HCT116 (cell line): ENCODE measurements around the gene TGFBR3. TPM values are rescaled to one million over a fixed set of nuclear protein-coding genes. Genes with fewer than 3 reads are reported as not detected.

Experiments used
- ATAC-seq: fragments of 200-7000 bp; cut with Tn5 transposase; 2 replicates; pipeline ENCODE4 v1.9.1; 2020; ENCODE audit warnings: mild to moderate bottlenecking, moderate library complexity
- BruUV-seq: library from RNA; stranded (reverse); fragments of 400-500 nt; replicated peaks from 2 replicates; lab custom pipeline; 2021; lab: Mats Ljungman, UMichigan
- CTCF ChIA-PET: fragments of 300-600 bp; sonication (Branson Sonifier 250); formaldehyde crosslinking; loops from one replicate; lab custom pipeline; 2021; ENCODE audit warnings: antibody characterized with exemption; lab: Charles Lee
- POLR2A ChIA-PET: fragments of 300-600, 350-600 bp; sonication (Branson Sonifier 250); formaldehyde crosslinking; loops from one replicate; lab custom pipeline; 2021; ENCODE audit warnings: antibody characterized with exemption; lab: Charles Lee
- RAD21 ChIA-PET, 2 experiments: fragments of 300-600 bp; sonication (Branson Sonifier 250); formaldehyde crosslinking; loops; one replicate each; lab custom pipeline; 2023; ENCODE audit warnings: low total read pairs in 2 of 2; ENCODE audit not compliant: uncharacterized antibody in 2 of 2, unreplicated experiment in 2 of 2, low non-redundant PET in 1 of 2; lab: Charles Lee
- DNase-seq: peaks from one replicate; pipeline ENCODE4 v3.0.0-alpha.2; 2010; ENCODE audit warnings: low read depth, low spot score
- H2AFZ ChIP-seq: fragments of 200-600 bp; shearing (Covaris generic), sonication (generic); 2 replicates; pipeline ENCODE4 v1.6.1; 2017; ENCODE audit warnings: low read depth, mixed run types, mixed read lengths, antibody characterized with exemption, low read length; ENCODE audit not compliant: poor library complexity, severe bottlenecking
- H3K27ac ChIP-seq: 2 replicates; pipeline ENCODE4 v1.5.1; 2012; ENCODE audit warnings: low read depth, low read length
- H3K27me3 ChIP-seq: fragments of 200-600 bp; sonication (generic); 2 replicates; pipeline ENCODE4 v1.6.1; 2016; ENCODE audit warnings: mixed run types, low read length, mixed read lengths; ENCODE audit not compliant: insufficient read depth
- H3K36me3 ChIP-seq, 2 experiments: fragments of 200-500 bp in 1 of 2; fragments of 200-600 bp in 1 of 2; sonication (Bioruptor generic) in 1 of 2; sonication (generic) in 1 of 2; 2 replicates each; pipeline versions ENCODE4 v1.5.1 to v1.6.1; 2014 to 2016; ENCODE audit warnings: low read length in 2 of 2, inconsistent platforms in 1 of 2, mixed read lengths in 1 of 2, mixed run types in 1 of 2; ENCODE audit not compliant: insufficient read depth in 2 of 2, control insufficient read depth in 1 of 2
- H3K4me1 ChIP-seq, 2 experiments: fragments of 200-600 bp in 1 of 2; sonication (generic) in 1 of 2; 2 replicates each; pipeline versions ENCODE4 v1.5.1 to v1.6.1; 2012 to 2017; ENCODE audit warnings: low read length in 2 of 2, inconsistent platforms in 1 of 2, mild to moderate bottlenecking in 1 of 2, mixed read lengths in 1 of 2, mixed run types in 1 of 2, moderate library complexity in 1 of 2; ENCODE audit not compliant: insufficient read depth in 2 of 2, control insufficient read depth in 1 of 2
- H3K4me2 ChIP-seq: fragments of 200-600 bp; sonication (generic); 2 replicates; pipeline ENCODE4 v1.6.1; 2017; ENCODE audit warnings: mixed run types, low read length, mixed read lengths
- H3K4me3 ChIP-seq, 2 experiments: fragments of 200-600 bp in 1 of 2; sonication (generic) in 1 of 2; replicated peaks in 1 of 2; 2 replicates each; pipeline ENCODE4 v1.5.1; 2011 to 2016; ENCODE audit warnings: low read length in 2 of 2, control low read depth in 1 of 2, low read depth in 1 of 2, mild to moderate bottlenecking in 1 of 2, mixed read lengths in 1 of 2, mixed run types in 1 of 2
- H3K79me2 ChIP-seq: fragments of 200-600 bp; sonication (generic); 2 replicates; pipeline ENCODE4 v1.6.1; 2017; ENCODE audit warnings: mild to moderate bottlenecking, mixed run types, low read length, moderate library complexity, mixed read lengths; ENCODE audit not compliant: insufficient read depth
- H3K9ac ChIP-seq: fragments of 200-600 bp; sonication (generic); 2 replicates; pipeline ENCODE4 v1.6.1; 2016; ENCODE audit warnings: low read length, mixed read lengths
- H3K9me2 ChIP-seq: fragments of 200-600 bp; sonication (generic), shearing (Covaris generic); 2 replicates; pipeline ENCODE4 v1.6.1; 2017; ENCODE audit warnings: mixed run types, mild to moderate bottlenecking, moderate library complexity; ENCODE audit not compliant: insufficient read depth
- H3K9me3 ChIP-seq, 2 experiments: fragments of 200-500 bp in 1 of 2; fragments of 200-600 bp in 1 of 2; sonication (Bioruptor generic) in 1 of 2; sonication (generic) in 1 of 2; 2 replicates each; pipeline ENCODE4 v1.6.1; 2014 to 2017; ENCODE audit warnings: low read length in 2 of 2, mixed read lengths in 2 of 2, inconsistent platforms in 1 of 2, low read depth in 1 of 2, mild to moderate bottlenecking in 1 of 2, mixed run types in 1 of 2, moderate library complexity in 1 of 2; ENCODE audit not compliant: control insufficient read depth in 1 of 2, insufficient read depth in 1 of 2
- H4K20me1 ChIP-seq: fragments of 200-600 bp; sonication (generic), shearing (Covaris generic); 2 replicates; pipeline ENCODE4 v1.6.1; 2017; ENCODE audit warnings: mixed run types, mild to moderate bottlenecking, moderate library complexity; ENCODE audit not compliant: insufficient read depth
- ATF3 ChIP-seq: IDR thresholded peaks from 2 replicates; pipeline ENCODE4 v1.6.1; 2012
- CBX3 ChIP-seq: IDR thresholded peaks from 2 replicates; pipeline ENCODE4 v1.6.1; 2012; ENCODE audit warnings: low read depth
- EGR1 ChIP-seq: IDR thresholded peaks from 2 replicates; pipeline ENCODE4 v1.6.1; 2012; ENCODE audit warnings: low read depth
- FOSL1 ChIP-seq: IDR thresholded peaks from 2 replicates; pipeline ENCODE4 v1.6.1; 2012; ENCODE audit warnings: low read depth
- JUND ChIP-seq: IDR thresholded peaks from 2 replicates; pipeline ENCODE4 v1.6.1; 2012
- MAX ChIP-seq: IDR thresholded peaks from 2 replicates; pipeline ENCODE4 v1.6.1; 2012
- POLR2A ChIP-seq: IDR thresholded peaks from 2 replicates; pipeline ENCODE4 v1.7.0; 2011; ENCODE audit warnings: borderline replicate concordance; ENCODE audit not compliant: insufficient read depth, insufficient read length; ENCODE audit errors: extremely low read depth
- POLR2AphosphoS5 ChIP-seq: IDR thresholded peaks from 2 replicates; pipeline ENCODE4 v1.6.1; 2011; ENCODE audit warnings: mild to moderate bottlenecking, low read depth, low read length, moderate library complexity
- RAD21 ChIP-seq: IDR thresholded peaks from 2 replicates; pipeline ENCODE4 v1.6.1; 2012; ENCODE audit warnings: low read depth, mild to moderate bottlenecking
- REST ChIP-seq: IDR thresholded peaks from 2 replicates; pipeline ENCODE4 v1.6.1; 2012; ENCODE audit warnings: low read depth
- SIN3A ChIP-seq: IDR thresholded peaks from 2 replicates; pipeline ENCODE4 v1.6.1; 2012; ENCODE audit warnings: low read depth
- SP1 ChIP-seq: IDR thresholded peaks from 2 replicates; pipeline ENCODE4 v1.6.1; 2012; ENCODE audit warnings: low read depth
- SRF ChIP-seq: IDR thresholded peaks from 2 replicates; pipeline ENCODE4 v1.6.1; 2012; ENCODE audit warnings: low read depth
- ZBTB33 ChIP-seq: IDR thresholded peaks from 2 replicates; pipeline ENCODE4 v1.6.1; 2011; ENCODE audit warnings: mild to moderate bottlenecking, low read length, moderate library complexity; ENCODE audit not compliant: insufficient replicate concordance; ENCODE audit errors: extremely low read depth
- ZFX ChIP-seq: fragments of 450-650 bp; IDR thresholded peaks from 2 replicates; pipeline ENCODE4 v1.6.1; 2017
- intact Hi-C: fragments of 100-400 bp; cut with micrococcal nuclease; formaldehyde crosslinking; loops from 2 replicates; pipeline ENCODE4 v1.10.0; 2022
- total RNA-seq: library from RNA; stranded (reverse); gene quantifications from one replicate; pipeline ENCODE4 v1.2.1, GENCODE V29; 2021; ENCODE audit not compliant: unreplicated experiment

TGFBR3 gene
- total RNA-seq, 1 experiment from 2014 or later: 7.1 TPM

- ChIA-PET RAD21 (no interaction called here), POLR2A (no interaction called here), CTCF (no interaction called here)
- Histone ChIP-seq H3K27me3 (no peaks in the 10 kb centered on the region; the same call in 1 of the 2 replicates), H3K9ac (peak overlapping the region; percentile 45; the same call in 1 of the 2 replicates), H3K9me2 (no peaks in the 10 kb centered on the region), H2AFZ (no peak overlapping the region), H3K4me1 (peaks cover 17 to 36% of the 10 kb centered on the region in 2 experiments), H3K9me3 (no peaks in the 10 kb centered on the region), H3K79me2 (no peaks in the 10 kb centered on the region), H3K4me3 (no peak overlapping the region), H4K20me1 (no peaks in the 10 kb centered on the region)
- no peak for DNase-seq
- ATAC-seq: no peak
- intact Hi-C loops: no loop called here
- BruUV-seq: no TSS peak
- no peak for TF ChIP-seq ZFX
- TF ChIP-seq, all 23 proteins: peak for 0
- Histone ChIP-seq H3K36me3 (no peaks in the 10 kb centered on the region), H3K4me2 (peak overlapping the region; percentile 82), H3K27ac (no peak overlapping the region)
Observed at GRCh38 chr1:91805311-91805801, 80.6 kb downstream of the TGFBR3 start.

GRCh38 chr1:91804546-91805023 is 81.4 kb downstream of the TGFBR3 start:
- CTCF ChIA-PET: no interaction called here
- Histone ChIP-seq H3K36me3 (no peaks in the 10 kb centered on the region), H3K9ac (peak overlapping the region; percentile 45), H3K9me3 (no peaks in the 10 kb centered on the region), H3K27me3 (no peaks in the 10 kb centered on the region; the same call in 1 of the 2 replicates), H3K4me2 (peak overlapping the region; percentile 82), H2AFZ (no peak overlapping the region), H3K9me2 (no peaks in the 10 kb centered on the region), H3K4me1 (peaks cover 17 to 38% of the 10 kb centered on the region in 2 experiments), H3K27ac (0 out of 2 replicates have a peak overlapping the region, but pooled peaks have one; percentile 3), H3K4me3 (peak overlapping the region in 1 of 2 experiments; percentile 37; a peak in 2 of 4 replicates), H4K20me1 (no peaks in the 10 kb centered on the region), H3K79me2 (no peaks in the 10 kb centered on the region)
- DNase-seq (peak; percentile 84), ATAC-seq (peak; percentile 94)
- BruUV-seq: no TSS peak
- RAD21 ChIA-PET: interaction anchor here in 1 of 2 experiments (0.7 kb wide), 1 partner anchor 72 kb away, joined by 3 read pairs; no protein-coding TSS in a partner anchor
- POLR2A ChIA-PET: no interaction called here
- intact Hi-C loops: no loop called here
- TF ChIP-seq ZBTB33 (no peak), EGR1 (no peak), SIN3A (peak; percentile 39; the same call in 1 of the 2 replicates), REST (no peak), SP1 (peak; percentile 88), POLR2AphosphoS5 (peak; percentile 42; the same call in 1 of the 2 replicates), ATF3 (no peak; the same call in 1 of the 2 replicates), MAX (peak; percentile 68), CBX3 (peak; percentile 81; the same call in 1 of the 2 replicates), SRF (no peak), JUND (peak; percentile 77), POLR2A (no peak), FOSL1 (peak; percentile 69), RAD21 (no peak)
